K562 (cell line): ENCODE measurements around the gene LOXL3. TPM values are rescaled to one million over a fixed set of nuclear protein-coding genes. Genes with fewer than 3 reads are reported as not detected.

Experiments used
- ARNT ChIP-seq, 2 experiments: fragments of 450-650 bp; IDR thresholded peaks; 2 replicates each; pipeline ENCODE4 v1.6.1; 2016; ENCODE audit warnings: mild to moderate bottlenecking in 1 of 2
- CAMTA2 ChIP-seq: fragments of 250-450 bp; sonication (Bioruptor Pico); conservative IDR thresholded peaks from 2 replicates; pipeline ENCODE4 v1.5.1; 2022
- CEBPB ChIP-seq: fragments of 450-650 bp; IDR thresholded peaks from 2 replicates; pipeline ENCODE4 v1.6.1; 2016; ENCODE audit warnings: missing genetic modification characterization, missing compliant biosample characterization
- FOXJ3 ChIP-seq: sonication (generic); formaldehyde crosslinking; IDR thresholded peaks from 2 replicates; pipeline ENCODE4 v1.4.0; 2020; ENCODE audit warnings: mild to moderate bottlenecking, missing genetic modification reagents
- GABPA ChIP-seq: fragments of 200-800 bp; sonication (Bioruptor generic); conservative IDR thresholded peaks from 2 replicates; pipeline ENCODE4 v1.6.1; 2016; ENCODE audit warnings: low read depth, missing genetic modification characterization, missing compliant biosample characterization
- HNRNPL ChIP-seq: fragments of 200-400 bp; formaldehyde crosslinking; IDR thresholded peaks from 2 replicates; pipeline ENCODE4 v1.6.1; 2017; ENCODE audit warnings: low read depth, mild to moderate bottlenecking, low read length
- PHB2 ChIP-seq: fragments of 450-650 bp; IDR thresholded peaks from 2 replicates; pipeline ENCODE4 v1.6.1; 2017; ENCODE audit warnings: low read depth
- POLR2H ChIP-seq: IDR thresholded peaks from 2 replicates; pipeline ENCODE4 v1.6.1; 2016; ENCODE audit warnings: missing genetic modification characterization, low read depth, mild to moderate bottlenecking, control low read depth, missing compliant biosample characterization, moderate library complexity
- RFX1 ChIP-seq: fragments of 450-650 bp; IDR thresholded peaks from 2 replicates; pipeline ENCODE4 v1.6.1; 2016; ENCODE audit warnings: mild to moderate bottlenecking, moderate library complexity
- SIRT6 ChIP-seq: IDR thresholded peaks from one replicate; pipeline ENCODE4 v1.6.1; 2012; ENCODE audit warnings: low read depth, mild to moderate bottlenecking, control low read depth, inconsistent platforms, low read length, moderate library complexity
- SMARCA4 ChIP-seq: fragments of 450-650 bp; IDR thresholded peaks from 2 replicates; pipeline ENCODE4 v1.6.1; 2016
- SMARCB1 ChIP-seq: IDR thresholded peaks from 2 replicates; pipeline ENCODE4 v1.6.1; 2011; ENCODE audit warnings: improper control_type of control experiment, low read depth; ENCODE audit not compliant: insufficient read length
- SP1 ChIP-seq: sonication (generic); formaldehyde crosslinking; IDR thresholded peaks from 2 replicates; pipeline ENCODE4 v1.8.1; 2022; ENCODE audit warnings: mild to moderate bottlenecking, missing genetic modification reagents
- STAT5B ChIP-seq: fragments of 250-450 bp; sonication (Bioruptor Pico); IDR thresholded peaks from 2 replicates; pipeline ENCODE4 v1.8.0; 2021; ENCODE audit warnings: mild to moderate bottlenecking, inconsistent platforms
- TCFL5 ChIP-seq: fragments of 250-450 bp; sonication (Bioruptor Pico); conservative IDR thresholded peaks from 2 replicates; pipeline ENCODE4 v1.6.1; 2021; ENCODE audit warnings: mild to moderate bottlenecking, moderate library complexity, matching md5 sums
- ZNF12 ChIP-seq: sonication (generic); formaldehyde crosslinking; IDR thresholded peaks from 2 replicates; pipeline ENCODE4 v1.4.0; 2020; ENCODE audit warnings: mild to moderate bottlenecking, missing genetic modification reagents
- ZNF3 ChIP-seq: fragments of 250-450 bp; sonication (Bioruptor Pico); IDR thresholded peaks from 2 replicates; pipeline ENCODE4 v1.5.0; 2021; ENCODE audit warnings: mild to moderate bottlenecking, moderate library complexity
- ZNF347 ChIP-seq: fragments of 450-650 bp; formaldehyde crosslinking; IDR thresholded peaks from 2 replicates; pipeline ENCODE4 v1.4.0; 2020; ENCODE audit warnings: low read depth, mild to moderate bottlenecking, moderate library complexity
- ZSCAN29 ChIP-seq: fragments of 450-650 bp; IDR thresholded peaks from 2 replicates; pipeline ENCODE4 v1.6.1; 2017
- polyA plus RNA-seq, 8 experiments: library from polyadenylated mRNA; depleted of rRNA in 4 of 8; stranded (reverse) in 5 of 8; unstranded in 3 of 8; fragments of >200 nt; fragmentation: Nextera tagmentation in 2 of 8; fragmentation: Illumina TruSeq in 1 of 8; extraction: Ambion mirVana in 2 of 8; extraction: Trizol in 1 of 8; gene quantifications; 2 replicates each; pipeline versions ENCODE4 v1.2.1 to v1.2.3, GENCODE V29; 2011 to 2014; ENCODE audit warnings: inconsistent platforms in 1 of 8, missing spikeins in 1 of 8
- total RNA-seq, 7 experiments: library from RNA; depleted of rRNA in 6 of 7; stranded (reverse); fragments of >200 nt in 6 of 7; fragmentation: Illumina TruSeq in 2 of 7; extraction: Trizol in 2 of 7; gene quantifications; 2 replicates each; pipeline versions ENCODE4 v1.2.1 to v1.2.3, GENCODE V29; 2011 to 2021; ENCODE audit warnings: low replicate concordance in 1 of 7
- TF ChIP-seq, protein P1 (sequence below): fragments of 450-650 bp; IDR thresholded peaks from 2 replicates; pipeline ENCODE4 v1.6.1; 2016; ENCODE audit warnings: low read depth
- TF ChIP-seq, protein P2 (sequence below): sonication (generic); formaldehyde crosslinking; IDR thresholded peaks from 2 replicates; pipeline ENCODE4 v1.8.1; 2022; ENCODE audit warnings: missing genetic modification reagents

Gene LOXL3
- total and polyA plus RNA-seq, 9 of the 15 experiments (the other 6 are each of a cell fraction or from before 2014, with no cell fraction given), result 0.22 to 0.99 (median 0.31) TPM

DNA sequence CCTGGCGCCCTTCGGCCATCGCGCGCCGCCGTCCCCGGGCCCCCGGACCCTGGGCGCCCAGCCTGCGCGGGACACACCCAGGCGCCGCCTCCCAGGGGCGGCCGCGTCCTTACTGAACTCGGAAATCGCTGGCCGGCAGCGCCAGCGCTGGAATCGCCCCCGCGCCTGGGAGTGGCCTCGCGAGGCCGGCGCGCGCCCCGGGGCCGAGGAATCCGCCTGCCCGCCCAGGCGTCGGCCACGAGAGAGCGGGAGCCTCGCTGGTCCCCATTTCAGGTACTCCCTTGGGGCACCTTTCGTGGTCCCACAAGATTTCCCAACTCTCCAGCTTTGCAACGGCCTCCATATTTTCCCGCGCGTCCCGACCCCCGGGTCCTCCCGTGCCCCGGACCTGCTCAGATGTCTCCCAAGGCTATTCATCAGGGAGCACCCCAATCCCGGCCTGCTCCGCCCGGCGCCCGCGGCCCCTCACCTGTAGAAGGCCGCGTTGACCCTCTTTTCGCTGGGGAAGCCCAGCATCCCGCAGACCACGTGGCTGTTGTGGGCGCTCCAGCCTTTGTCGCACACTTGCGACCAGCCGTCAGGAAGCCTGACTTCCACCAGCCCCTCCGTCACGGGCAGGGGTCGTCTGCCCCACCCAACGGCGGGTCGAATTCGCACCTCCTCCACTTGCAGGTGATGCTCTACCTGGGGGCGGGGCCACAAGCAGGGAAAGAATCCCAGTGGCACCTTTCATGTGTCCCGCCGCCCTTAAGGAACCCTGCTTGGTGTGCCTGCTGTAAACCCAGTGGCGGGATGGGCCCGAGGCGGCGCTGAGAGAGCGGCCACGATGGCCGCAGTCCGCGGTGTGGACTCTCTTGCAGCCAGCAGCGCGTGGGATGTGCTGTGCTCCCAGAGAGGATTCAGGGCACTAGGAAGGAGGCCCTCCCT lies 4.6 kb downstream of the LOXL3 start (continued):
- TF ChIP-seq, protein P1, sequence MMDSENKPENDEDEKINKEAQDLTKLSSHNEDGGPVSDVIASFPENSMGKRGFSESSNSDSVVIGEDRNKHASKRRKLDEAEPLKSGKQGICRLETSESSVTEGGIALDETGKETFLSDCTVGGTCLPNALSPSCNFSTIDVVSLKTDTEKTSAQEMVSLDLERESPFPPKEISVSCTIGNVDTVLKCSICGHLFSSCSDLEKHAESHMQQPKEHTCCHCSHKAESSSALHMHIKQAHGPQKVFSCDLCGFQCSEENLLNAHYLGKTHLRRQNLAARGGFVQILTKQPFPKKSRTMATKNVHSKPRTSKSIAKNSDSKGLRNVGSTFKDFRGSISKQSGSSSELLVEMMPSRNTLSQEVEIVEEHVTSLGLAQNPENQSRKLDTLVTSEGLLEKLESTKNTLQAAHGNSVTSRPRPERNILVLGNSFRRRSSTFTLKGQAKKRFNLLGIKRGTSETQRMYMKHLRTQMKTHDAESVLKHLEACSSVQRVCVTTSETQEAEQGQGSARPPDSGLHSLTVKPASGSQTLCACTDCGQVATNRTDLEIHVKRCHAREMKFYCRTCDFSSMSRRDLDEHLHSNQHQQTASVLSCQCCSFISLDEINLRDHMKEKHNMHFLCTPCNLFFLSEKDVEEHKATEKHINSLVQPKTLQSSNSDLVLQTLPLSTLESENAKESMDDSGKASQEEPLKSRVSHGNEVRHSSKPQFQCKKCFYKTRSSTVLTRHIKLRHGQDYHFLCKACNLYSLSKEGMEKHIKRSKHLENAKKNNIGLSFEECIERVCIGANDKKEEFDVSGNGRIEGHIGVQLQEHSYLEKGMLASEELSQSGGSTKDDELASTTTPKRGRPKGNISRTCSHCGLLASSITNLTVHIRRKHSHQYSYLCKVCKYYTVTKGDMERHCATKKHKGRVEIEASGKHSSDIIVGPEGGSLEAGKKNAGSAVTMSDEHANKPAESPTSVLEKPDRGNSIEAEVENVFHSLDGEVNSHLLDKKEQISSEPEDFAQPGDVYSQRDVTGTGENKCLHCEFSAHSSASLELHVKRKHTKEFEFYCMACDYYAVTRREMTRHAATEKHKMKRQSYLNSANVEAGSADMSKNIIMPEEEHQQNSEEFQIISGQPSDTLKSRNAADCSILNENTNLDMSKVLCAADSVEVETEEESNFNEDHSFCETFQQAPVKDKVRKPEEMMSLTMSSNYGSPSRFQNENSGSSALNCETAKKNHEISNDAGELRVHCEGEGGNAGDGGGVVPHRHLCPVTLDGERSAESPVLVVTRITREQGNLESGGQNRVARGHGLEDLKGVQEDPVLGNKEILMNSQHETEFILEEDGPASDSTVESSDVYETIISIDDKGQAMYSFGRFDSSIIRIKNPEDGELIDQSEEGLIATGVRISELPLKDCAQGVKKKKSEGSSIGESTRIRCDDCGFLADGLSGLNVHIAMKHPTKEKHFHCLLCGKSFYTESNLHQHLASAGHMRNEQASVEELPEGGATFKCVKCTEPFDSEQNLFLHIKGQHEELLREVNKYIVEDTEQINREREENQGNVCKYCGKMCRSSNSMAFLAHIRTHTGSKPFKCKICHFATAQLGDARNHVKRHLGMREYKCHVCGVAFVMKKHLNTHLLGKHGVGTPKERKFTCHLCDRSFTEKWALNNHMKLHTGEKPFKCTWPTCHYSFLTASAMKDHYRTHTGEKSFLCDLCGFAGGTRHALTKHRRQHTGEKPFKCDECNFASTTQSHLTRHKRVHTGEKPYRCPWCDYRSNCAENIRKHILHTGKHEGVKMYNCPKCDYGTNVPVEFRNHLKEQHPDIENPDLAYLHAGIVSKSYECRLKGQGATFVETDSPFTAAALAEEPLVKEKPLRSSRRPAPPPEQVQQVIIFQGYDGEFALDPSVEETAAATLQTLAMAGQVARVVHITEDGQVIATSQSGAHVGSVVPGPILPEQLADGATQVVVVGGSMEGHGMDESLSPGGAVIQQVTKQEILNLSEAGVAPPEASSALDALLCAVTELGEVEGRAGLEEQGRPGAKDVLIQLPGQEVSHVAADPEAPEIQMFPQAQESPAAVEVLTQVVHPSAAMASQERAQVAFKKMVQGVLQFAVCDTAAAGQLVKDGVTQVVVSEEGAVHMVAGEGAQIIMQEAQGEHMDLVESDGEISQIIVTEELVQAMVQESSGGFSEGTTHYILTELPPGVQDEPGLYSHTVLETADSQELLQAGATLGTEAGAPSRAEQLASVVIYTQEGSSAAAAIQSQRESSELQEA, result no peak
- TF ChIP-seq SMARCA4 (no peak), SP1 (no peak), GABPA (no peak), POLR2H (tag) (peak; percentile 23; the same call in 1 of the 2 replicates), CAMTA2 (no peak), RFX1 (no peak), ARNT (IDR thresholded peaks at IDR 0.05) (no peak), ZNF12 (no peak), ZNF3 (CRISPR knock-in tag) (no peak), HNRNPL (no peak), CEBPB (no peak), ZNF347 (CRISPR knock-in tag) (no peak), SIRT6 (no peak), FOXJ3 (no peak), SMARCB1 (no peak), STAT5B (CRISPR knock-in tag) (no peak), PHB2 (no peak), TCFL5 (CRISPR knock-in tag) (no peak), ZSCAN29 (peak; percentile 41; the same call in 1 of the 2 replicates)
- TF ChIP-seq, protein P2, sequence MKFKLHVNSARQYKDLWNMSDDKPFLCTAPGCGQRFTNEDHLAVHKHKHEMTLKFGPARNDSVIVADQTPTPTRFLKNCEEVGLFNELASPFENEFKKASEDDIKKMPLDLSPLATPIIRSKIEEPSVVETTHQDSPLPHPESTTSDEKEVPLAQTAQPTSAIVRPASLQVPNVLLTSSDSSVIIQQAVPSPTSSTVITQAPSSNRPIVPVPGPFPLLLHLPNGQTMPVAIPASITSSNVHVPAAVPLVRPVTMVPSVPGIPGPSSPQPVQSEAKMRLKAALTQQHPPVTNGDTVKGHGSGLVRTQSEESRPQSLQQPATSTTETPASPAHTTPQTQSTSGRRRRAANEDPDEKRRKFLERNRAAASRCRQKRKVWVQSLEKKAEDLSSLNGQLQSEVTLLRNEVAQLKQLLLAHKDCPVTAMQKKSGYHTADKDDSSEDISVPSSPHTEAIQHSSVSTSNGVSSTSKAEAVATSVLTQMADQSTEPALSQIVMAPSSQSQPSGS (CRISPR knock-in tag), result no peak
